ENCODE results near the gene SLC38A8.

Gene SLC38A8

DNA sequence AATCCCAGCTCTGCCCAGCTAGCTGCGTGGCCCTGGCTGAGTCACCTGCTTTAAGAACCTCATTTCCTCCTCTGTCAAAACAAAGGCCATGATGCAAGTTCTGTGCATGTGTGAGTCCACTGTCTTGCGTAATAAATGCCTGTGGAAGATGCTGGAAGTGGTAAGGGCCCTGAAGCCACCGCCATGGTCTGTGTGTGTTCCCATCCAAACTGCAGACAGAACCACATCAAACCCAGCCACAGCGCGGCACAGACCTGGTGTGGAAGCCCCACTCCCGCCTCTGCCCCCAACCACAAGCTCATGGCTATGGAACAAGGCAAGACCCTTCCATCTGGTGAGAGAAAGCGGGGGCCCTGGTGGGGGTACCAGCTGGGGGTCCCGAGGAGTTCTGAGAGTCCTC lies 48.5 kb downstream of the SLC38A8 start:
- no peak for DNase-seq

GRCh38 chr16:83992624-83993023 lies 50.0 kb downstream of the SLC38A8 start:
- peak; percentile 1 for DNase-seq

- DNase-seq, result peak; percentile 1
Measured at GRCh38 chr16:83990492-83990891, 52.1 kb downstream of the SLC38A8 start.

DNA sequence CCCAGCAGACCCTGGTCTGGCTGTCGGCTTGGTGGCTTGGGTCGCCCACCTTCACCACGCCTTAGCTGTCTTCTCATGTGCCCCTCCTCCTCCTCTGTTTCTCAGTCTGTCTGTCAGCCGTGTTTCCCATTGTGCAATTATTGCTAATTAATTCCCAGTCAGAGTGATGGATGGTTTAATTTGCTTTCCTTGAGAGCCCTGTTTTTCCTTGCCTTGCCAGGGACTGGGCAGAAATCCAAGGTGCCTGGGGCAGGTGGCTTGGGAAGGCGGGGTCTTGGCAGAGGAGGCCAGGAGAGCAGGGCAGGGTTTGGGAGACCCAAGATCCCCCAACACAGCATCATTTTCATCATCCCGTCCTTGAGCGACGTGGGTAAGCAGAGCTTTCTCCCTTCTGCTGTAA lies 53.3 kb downstream of the SLC38A8 start:
- DNase-seq, result peak; percentile 85

DNA sequence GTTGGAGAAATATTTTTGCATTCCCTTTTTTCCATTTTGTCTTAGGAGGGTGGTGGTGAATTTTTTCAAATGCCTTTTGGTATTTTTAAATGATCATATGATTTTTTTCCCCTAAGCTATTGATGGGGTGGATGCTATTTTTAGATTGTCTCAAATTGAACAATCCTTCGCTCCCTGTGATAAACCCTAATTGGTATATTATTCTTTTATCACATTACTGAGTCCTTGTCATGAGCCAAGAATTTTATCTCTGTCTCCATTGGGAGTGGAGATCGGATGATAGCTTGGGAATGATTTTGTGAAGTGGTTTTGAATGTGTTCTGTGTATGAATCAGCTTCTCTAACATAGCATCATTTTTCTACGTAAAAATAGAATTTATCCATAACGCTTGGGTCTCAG lies 59.1 kb downstream of the SLC38A8 start:
- no peak for DNase-seq

GRCh38 chr16:83981799-83982198 lies 60.8 kb downstream of the SLC38A8 start:
- no peak for DNase-seq

GRCh38 chr16:83980794-83981193 lies 61.8 kb downstream of the SLC38A8 start:
- DNase-seq, result no peak

- DNase-seq, result no peak
Measured at GRCh38 chr16:83979441-83979840, 63.2 kb downstream of the SLC38A8 start.

GRCh38 chr16:83978401-83978904 lies 64.1 kb downstream of the SLC38A8 start:
- no peak for DNase-seq

GRCh38 chr16:83977056-83977815 lies 65.4 kb downstream of the SLC38A8 start:
- DNase-seq, result no peak

DNA sequence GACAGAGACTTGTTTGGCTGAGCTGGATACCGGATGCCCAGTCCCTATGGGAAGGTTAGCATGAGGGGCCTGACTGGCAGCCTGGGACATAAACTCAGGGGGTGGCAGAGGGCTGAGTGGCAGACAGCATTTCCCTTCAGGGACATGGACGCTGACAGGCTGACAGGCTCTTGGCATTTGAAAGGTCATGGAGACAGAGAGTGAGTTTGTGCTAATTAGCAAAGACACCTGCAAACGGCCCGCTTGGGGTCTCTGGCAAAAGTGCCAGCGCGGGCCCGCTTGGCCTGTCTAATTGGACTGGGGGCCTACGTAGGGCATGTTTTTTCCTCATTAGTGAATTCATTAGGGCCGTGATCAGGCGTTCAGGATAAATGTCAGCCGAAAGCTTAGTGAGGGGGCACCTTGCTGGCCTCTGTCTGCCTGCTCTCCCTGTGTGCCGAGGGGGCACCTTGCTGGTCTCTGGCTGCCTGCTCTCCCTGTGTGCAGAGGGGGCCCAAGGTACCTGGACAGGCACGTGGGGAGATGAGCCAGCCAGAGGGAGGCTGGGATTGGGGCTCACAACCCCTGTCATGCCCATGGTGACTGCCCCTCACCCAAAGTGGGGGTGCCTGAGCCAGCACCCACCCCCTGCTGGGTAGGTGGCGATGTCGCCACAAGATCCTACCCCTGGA lies 66.9 kb downstream of the SLC38A8 start:
- no peak for DNase-seq

GRCh38 chr16:83974475-83974874 lies 68.1 kb downstream of the SLC38A8 start:
- no peak for DNase-seq

DNA sequence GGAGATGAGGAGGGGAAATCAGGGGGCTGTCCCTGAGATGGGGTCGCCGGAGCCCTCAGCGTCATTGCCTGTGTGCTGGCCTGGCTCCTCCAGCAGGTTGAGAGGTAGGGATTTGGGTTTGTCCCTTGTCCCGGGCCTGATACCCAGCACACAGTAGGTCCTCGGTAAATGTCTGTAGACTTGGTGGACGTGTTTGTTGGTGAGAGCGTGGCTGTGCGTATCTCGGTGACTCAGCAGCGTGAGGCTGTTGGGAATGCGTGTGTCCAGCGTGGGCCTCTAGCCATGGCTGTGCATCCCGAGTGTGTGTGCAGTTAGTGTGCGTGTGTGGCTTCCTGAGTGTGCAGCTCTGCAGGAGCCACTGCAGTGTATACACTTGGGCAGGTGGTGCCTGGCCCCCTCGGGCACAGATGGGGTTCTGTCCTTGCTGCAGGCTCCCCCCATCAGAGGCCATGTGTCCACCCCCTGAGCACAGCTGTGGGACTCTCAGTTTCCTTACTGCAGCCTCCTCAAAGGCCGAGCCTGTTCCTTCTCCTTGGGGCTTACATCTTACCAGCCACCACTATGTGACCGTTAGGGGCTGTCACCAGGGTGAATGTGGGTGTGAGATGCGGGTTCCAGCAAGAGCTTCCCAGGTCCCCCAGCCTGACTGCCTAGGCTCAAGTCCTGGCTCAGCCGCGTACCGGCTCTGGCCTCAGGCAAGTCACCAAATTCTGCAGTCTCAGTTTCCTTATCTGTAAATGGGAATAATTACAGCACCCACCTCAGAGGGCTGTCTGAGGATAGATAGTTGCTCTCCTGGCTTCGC lies 68.8 kb downstream of the SLC38A8 start:
- DNase-seq, result no peak

GRCh38 chr16:83973077-83973476 lies 69.5 kb downstream of the SLC38A8 start:
- no peak for DNase-seq

- no peak for DNase-seq
Measured at GRCh38 chr16:83972256-83973008, 70.2 kb downstream of the SLC38A8 start.

- DNase-seq, result no peak
Measured at GRCh38 chr16:83971165-83972130, 71.1 kb downstream of the SLC38A8 start.

DNA sequence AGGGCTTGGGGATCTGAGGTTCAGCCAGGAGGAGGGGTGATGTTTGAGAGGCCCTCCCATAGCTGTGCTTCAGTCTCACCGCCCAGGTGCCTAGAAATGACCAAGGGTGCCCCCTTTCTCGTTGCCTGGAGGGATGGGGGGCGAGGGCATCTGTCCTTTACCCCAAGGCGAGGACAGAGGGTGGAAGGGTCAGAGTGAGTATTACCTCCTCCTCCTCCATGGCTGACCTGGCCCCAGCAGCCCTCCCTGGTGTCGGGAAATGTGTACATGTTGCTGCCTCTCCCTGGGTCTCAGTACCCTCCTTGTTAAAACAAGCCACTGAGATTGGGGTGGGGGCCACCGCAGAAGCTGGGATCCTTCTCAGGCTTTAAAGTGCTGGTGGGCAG lies 72.2 kb downstream of the SLC38A8 start:
- no peak for DNase-seq

- DNase-seq, result no peak
Measured at GRCh38 chr16:83969771-83970429, 72.7 kb downstream of the SLC38A8 start.

GRCh38 chr16:83968891-83969649 lies 73.5 kb downstream of the SLC38A8 start:
- DNase-seq, result no peak

DNA sequence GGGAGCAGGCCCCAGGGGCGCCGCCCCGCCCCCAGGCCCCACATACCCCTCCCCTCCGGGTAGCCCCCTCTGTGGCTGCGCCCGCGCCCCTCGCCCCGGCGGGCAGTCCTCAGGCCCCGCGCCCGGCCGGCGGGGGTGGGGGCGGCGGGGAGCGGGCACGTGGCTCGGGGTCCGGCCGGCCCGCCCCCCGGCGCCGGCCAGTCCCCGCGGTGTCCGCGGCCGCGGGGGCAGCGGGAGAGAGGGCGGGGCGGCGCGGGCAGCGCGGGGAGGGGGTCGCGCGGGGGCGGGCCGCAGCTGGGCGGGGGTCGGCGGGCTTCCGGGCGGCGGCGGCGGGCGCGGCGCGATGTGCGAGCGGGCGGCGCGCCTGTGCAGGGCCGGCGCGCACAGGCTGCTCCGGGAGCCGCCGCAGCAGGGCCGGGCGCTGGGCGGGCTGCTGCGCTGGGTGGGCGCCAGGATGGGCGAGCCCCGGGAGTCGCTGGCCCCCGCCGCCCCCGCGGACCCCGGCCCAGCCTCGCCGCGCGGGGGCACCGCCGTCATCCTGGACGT lies 74.2 kb downstream of the SLC38A8 start:
- no peak for DNase-seq

Data from NCI-H1105 treated with DMSO at 0.1 percent for 48 hours (cell line).